ENCODE results near the gene POU6F2. TPM values are rescaled to one million over a fixed set of nuclear protein-coding genes. Genes with fewer than 3 reads are reported as not detected.

Gene POU6F2
- total and polyA plus RNA-seq, 2 donors from 2014 or later = 0.47 TPM; not detected in 1

- Histone ChIP-seq H3K27me3 (ENCODE audit: control insufficient read depth, insufficient read depth, low read length) (no peaks in the 10 kb centered on the region), H3K4me1 (ENCODE audit: control insufficient read depth in 2 of 3, insufficient read depth in 2 of 3, low read depth in 1 of 3, low read length in 3 of 3) (no peaks in the 10 kb centered on the region), H3K4me3 (ENCODE audit: low read length in 3 of 3) (no peak overlapping the region), H3K9ac (ENCODE audit: low read length in 3 of 3) (no peak overlapping the region), H3K27ac (ENCODE audit: low read depth in 2 of 2, low read length in 2 of 2) (no peak overlapping the region), H3K36me3 (ENCODE audit: control insufficient read depth in 2 of 3, insufficient read depth in 3 of 3, low read length in 3 of 3) (no peaks in the 10 kb centered on the region), H3K9me3 (ENCODE audit: control insufficient read depth in 2 of 3, insufficient read depth in 1 of 3, low read length in 3 of 3) (no peaks in the 10 kb centered on the region)
- TF ChIP-seq CTCF (IDR thresholded peaks at IDR 0.05; ENCODE audit: borderline replicate concordance, extremely low read depth, insufficient read depth) = no peak
- intact Hi-C loops (cut with DNase I) = no loop called here
- FAIRE-seq (no peak), DNase-seq (no peak)
These were observed 57.4 kb downstream of the POU6F2 start for GRCh38 chr7:39035156-39035555.

- Histone ChIP-seq H3K4me3 (ENCODE audit: low read length in 3 of 3) (no peak overlapping the region), H3K27ac (ENCODE audit: low read depth in 2 of 2, low read length in 2 of 2) (no peak overlapping the region), H3K9ac (ENCODE audit: low read length in 3 of 3) (no peak overlapping the region), H3K27me3 (ENCODE audit: control insufficient read depth, insufficient read depth, low read length) (no peaks in the 10 kb centered on the region), H3K4me1 (ENCODE audit: control insufficient read depth in 2 of 3, insufficient read depth in 2 of 3, low read depth in 1 of 3, low read length in 3 of 3) (no peaks in the 10 kb centered on the region), H3K36me3 (ENCODE audit: control insufficient read depth in 2 of 3, insufficient read depth in 3 of 3, low read length in 3 of 3) (no peaks in the 10 kb centered on the region), H3K9me3 (ENCODE audit: control insufficient read depth in 2 of 3, insufficient read depth in 1 of 3, low read length in 3 of 3) (no peaks in the 10 kb centered on the region)
- intact Hi-C loops (cut with DNase I) = no loop called here
- FAIRE-seq (no peak), DNase-seq (no peak)
- no peak for TF ChIP-seq CTCF (IDR thresholded peaks at IDR 0.05; ENCODE audit: borderline replicate concordance, extremely low read depth, insufficient read depth)
These were observed 58.2 kb downstream of the POU6F2 start for GRCh38 chr7:39035903-39036302.

- TF ChIP-seq CTCF (IDR thresholded peaks at IDR 0.05; ENCODE audit: borderline replicate concordance, extremely low read depth, insufficient read depth) = no peak
- Histone ChIP-seq H3K4me1 (ENCODE audit: control insufficient read depth in 2 of 3, insufficient read depth in 2 of 3, low read depth in 1 of 3, low read length in 3 of 3) (no peaks in the 10 kb centered on the region), H3K27me3 (ENCODE audit: control insufficient read depth, insufficient read depth, low read length) (no peaks in the 10 kb centered on the region), H3K27ac (ENCODE audit: low read depth in 2 of 2, low read length in 2 of 2) (no peak overlapping the region), H3K9me3 (ENCODE audit: control insufficient read depth in 2 of 3, insufficient read depth in 1 of 3, low read length in 3 of 3) (no peaks in the 10 kb centered on the region), H3K4me3 (ENCODE audit: low read length in 3 of 3) (no peak overlapping the region), H3K9ac (ENCODE audit: low read length in 3 of 3) (no peak overlapping the region), H3K36me3 (ENCODE audit: control insufficient read depth in 2 of 3, insufficient read depth in 3 of 3, low read length in 3 of 3) (no peaks in the 10 kb centered on the region)
- intact Hi-C loops (cut with DNase I) = no loop called here
- no peak for FAIRE-seq
- DNase-seq = peak in 1 of 5 donors; percentile 13
These were observed 65.0 kb downstream of the POU6F2 start for GRCh38 chr7:39042670-39043069.

GRCh38 chr7:39043531-39043930 is 65.8 kb downstream of the POU6F2 start:
- no peak for TF ChIP-seq CTCF (IDR thresholded peaks at IDR 0.05; ENCODE audit: borderline replicate concordance, extremely low read depth, insufficient read depth)
- FAIRE-seq (no peak), DNase-seq (peak in 2 of 5 donors; percentile 43 to 51)
- intact Hi-C loops (cut with DNase I) = no loop called here
- Histone ChIP-seq H3K9ac (ENCODE audit: low read length in 3 of 3) (no peak overlapping the region), H3K4me1 (ENCODE audit: control insufficient read depth in 2 of 3, insufficient read depth in 2 of 3, low read depth in 1 of 3, low read length in 3 of 3) (no peaks in the 10 kb centered on the region), H3K36me3 (ENCODE audit: control insufficient read depth in 2 of 3, insufficient read depth in 3 of 3, low read length in 3 of 3) (no peaks in the 10 kb centered on the region), H3K27me3 (ENCODE audit: control insufficient read depth, insufficient read depth, low read length) (no peaks in the 10 kb centered on the region), H3K9me3 (ENCODE audit: control insufficient read depth in 2 of 3, insufficient read depth in 1 of 3, low read length in 3 of 3) (no peaks in the 10 kb centered on the region), H3K27ac (ENCODE audit: low read depth in 2 of 2, low read length in 2 of 2) (no peak overlapping the region), H3K4me3 (ENCODE audit: low read length in 3 of 3) (no peak overlapping the region)

Data from kidney (tissue), 14 donors.